Activated CD4-positive, CD25-positive, alpha-beta regulatory T cell (primary cell): ENCODE data around the gene ZMIZ1.
"Not testable (repeated sequence)": the region's sequence is repeated elsewhere in the genome, so short reads cannot be mapped to it uniquely, and the experiment has no call there.

Experiments
- DNase-seq, 4 experiments: peaks; one replicate each; lab custom pipeline; 2025; lab: John Stamatoyannopoulos, UW

The ZMIZ1 gene

DNA sequence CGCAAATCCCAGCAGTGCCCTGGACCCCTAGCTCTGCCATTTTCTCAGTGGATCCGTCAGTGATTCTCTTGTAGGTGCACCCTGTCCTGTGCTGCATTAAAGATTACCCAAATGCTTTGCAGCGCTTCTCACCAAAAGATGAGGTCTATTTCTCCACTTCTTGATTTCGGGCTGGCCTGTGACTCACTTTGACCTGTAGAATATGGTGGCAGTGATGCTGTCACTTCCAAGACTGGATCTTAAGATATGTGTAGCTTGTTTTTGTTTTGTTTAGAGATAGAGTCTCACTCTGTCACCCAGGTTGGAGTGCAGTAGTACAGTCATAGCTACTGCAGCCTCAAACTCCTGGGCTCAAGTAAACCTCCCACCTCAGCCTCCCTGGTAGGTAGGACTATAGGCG lies 37.0 kb upstream of the ZMIZ1 start:
- DNase-seq, result no peak

DNA sequence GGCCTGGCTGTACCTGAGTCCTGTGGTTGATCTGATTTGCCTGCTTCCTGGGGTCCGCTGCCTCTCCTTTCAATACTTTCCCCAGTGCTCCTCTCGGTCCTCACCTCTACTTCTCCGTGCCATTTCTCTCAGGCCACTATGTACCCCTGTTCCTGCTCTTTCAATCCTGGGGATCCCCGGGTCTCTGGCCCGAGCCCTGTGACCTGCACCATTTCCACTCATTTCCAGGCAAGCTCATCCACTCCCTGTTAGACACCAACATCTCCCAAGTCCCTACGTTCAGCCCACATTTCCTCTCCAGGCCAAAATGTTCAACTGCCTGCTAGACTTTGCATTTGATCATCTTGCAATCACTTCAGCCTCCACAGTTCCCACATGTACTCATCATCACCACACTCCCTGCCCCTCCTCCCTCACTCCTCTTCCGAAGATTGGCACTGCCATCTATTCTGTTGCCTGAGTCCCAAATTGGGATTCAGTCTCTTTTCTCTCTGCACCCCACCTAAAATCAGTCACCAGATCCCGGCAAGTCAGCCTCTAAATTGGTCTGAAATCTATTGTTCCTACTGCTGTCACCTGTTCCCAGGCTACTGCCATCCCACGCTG lies 34.4 kb upstream of the ZMIZ1 start:
- DNase-seq, result no peak

DNA sequence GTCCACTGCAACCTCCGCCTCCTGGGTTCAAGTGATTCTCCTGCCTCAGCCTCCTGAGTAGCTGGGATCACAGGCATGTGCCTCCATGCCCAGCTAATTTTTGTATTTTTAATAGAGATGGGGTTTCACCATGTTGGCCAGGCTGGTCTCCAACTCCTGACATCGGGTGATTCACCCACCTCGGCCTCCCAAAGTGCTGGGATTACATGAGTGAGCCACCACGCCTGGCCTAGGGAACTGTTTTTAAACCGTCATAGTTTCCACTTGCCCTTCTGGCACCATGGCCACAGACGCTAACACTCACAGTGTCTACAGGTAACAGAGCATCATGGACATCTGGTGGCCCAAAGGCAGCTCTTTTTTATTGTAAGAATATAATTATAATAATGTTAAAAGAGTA lies 32.4 kb upstream of the ZMIZ1 start:
- not testable (repeated sequence) for DNase-seq

DNA sequence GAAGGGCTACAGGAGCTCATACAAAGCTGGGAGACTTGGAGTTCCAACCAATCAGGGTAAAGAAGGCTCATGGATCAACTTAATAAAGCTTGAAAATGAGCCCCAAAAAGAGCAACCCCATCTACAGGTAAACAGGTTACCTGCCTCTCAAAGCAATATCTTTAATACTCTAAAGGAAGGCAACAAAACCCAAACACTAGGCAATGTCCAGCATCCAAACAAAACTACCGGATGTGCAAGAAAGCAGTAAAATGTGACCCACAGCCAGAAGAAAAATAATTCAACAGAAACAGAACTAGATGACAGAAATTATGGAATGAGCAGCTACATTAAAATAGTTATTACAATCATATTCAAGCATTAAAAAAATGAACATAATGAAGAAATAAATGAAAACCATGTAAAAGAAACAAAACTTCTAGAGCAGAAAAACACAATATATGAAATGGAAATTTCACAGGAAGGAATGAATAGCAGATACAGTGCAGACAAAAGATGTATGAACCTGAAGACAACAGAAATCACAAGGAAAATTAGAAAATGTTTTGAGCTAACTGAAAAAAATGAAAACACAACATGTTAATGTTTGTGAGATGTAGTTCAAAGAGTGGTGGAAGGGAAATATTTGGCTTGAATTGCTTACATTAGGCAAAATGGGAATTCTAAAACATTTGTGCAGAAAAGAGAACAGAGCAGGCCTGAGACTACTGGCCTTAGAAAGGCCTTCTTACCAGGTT lies 30.5 kb upstream of the ZMIZ1 start:
- DNase-seq, result no peak

DNA sequence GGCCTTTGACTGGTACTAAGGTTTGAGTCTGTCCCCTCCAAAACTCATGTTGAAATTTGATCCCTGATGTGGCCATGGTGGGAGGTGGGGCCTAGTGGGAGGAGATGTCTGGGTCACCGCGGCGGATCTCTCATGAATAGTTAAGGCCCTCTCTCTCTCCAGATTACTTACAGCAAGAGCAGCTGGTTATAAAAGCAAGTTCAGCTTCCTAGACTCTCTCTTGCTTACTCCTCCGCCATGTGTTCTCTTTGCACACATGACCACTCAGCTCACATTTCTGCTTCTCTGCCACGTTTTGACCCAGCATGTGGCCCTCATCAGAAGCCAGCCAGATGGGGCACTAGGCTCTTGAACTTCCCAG lies 29.9 kb upstream of the ZMIZ1 start:
- DNase-seq, result no peak

DNA sequence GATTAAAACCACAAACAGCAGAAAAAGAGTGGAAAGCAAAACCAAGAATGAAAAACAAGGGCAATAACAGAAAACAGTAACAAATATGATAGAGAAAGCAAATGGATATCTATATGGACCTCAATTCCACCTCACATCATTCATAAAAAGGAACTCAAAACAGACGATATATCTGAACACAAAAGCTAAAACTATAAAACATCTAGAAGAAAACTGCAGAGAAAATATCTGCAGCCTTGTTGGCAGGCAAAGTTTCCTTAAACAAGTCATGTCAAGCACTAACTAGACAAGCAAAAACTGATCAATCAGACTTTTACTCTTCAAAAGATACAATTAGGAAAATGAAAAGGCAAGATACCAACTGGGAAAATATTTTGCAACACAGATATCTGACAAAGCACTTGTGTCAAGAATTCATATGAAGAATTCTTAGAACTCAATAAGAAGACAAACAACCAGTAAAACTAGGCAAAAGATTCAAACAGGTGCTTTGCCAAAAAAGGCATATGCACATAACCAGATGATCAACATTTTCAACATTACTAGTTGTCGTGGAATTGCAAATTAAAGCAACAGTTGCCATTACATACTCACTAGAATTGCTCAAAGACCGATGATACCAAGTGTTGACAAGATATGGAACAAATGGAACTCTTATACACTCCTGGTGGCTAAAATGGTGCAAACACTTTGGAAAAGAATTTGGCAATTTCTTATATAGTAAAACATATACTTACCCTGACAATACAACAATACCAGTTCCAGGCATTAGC lies 25.9 kb upstream of the ZMIZ1 start:
- DNase-seq, result no peak

DNA sequence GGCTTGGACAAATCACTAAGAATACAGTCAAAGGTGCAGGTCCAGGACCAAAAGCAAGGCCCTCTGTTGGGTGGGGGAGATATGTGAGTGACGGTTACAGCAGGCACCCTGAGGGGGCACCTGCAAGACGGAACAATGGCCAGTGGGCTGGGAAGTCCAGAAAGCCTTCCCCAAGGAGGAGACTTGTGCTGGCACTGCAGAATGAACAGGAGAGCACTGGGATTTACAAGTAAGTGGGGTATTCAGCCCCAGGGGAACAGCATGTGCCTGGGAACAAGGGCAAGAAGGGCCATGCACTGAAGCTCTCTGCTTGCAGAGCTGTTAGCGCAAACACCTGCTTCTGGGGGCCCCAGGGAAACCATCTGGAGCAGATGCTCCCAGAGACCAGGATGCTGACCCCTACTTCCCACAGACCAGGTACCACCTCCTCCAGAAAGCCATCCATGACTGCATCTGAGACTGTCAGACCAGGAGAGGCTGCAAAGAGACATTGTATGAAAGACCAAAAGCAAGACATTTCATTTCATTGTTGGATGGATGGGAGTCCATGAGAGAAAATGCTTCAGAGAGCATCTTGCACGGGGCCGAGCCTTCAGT lies 24.6 kb upstream of the ZMIZ1 start:
- DNase-seq, result no peak

DNA sequence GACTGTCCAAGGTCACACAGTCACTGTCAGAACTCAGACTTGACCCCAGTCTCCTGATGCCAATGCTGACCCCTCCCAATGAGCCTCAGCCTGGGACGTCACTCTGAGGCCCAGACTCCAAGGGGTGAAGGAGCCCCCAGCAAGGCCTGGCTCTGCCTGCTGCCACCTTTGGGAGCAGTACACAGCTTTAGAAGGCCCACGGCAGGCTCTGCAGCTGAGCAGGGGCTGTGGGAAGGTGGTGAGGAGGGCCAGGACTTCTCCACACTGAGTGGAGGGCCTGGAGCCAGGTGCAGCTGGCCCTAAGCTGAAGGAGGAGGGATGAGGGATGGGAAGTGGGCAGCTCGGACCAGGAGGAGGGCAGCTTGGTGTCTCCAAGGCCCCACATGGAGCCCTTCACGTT lies 23.9 kb upstream of the ZMIZ1 start:
- no peak for DNase-seq

DNA sequence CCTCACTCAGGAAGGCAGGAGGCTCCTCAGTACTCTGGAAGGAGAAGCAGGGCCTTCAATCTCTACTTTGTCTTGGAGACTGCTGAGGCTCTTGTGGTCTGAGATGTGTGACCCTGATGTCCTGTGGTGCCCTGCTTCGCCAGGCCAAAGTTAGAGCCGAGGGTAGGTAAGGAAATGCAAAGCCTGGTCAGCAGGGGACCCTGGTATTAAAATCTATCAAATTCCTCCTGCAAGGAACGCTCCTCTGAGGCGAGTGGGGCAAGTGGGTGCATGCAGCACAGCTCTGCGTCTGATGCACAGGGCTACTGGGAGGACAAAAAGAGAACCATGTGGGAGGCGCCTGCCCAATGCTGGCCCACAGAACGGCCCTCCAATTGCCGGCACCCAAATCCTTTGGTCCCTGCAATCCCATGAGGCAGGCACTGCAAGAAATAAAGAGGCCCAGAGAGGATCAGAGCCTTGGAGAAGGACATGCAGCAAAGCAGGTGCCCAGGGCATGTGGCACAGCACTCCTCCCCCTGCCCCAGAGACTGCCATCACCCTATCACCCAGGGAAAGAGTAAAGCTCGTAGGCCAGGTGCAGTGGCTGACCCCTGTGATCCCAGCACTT lies 23.1 kb upstream of the ZMIZ1 start:
- no peak for DNase-seq

DNA sequence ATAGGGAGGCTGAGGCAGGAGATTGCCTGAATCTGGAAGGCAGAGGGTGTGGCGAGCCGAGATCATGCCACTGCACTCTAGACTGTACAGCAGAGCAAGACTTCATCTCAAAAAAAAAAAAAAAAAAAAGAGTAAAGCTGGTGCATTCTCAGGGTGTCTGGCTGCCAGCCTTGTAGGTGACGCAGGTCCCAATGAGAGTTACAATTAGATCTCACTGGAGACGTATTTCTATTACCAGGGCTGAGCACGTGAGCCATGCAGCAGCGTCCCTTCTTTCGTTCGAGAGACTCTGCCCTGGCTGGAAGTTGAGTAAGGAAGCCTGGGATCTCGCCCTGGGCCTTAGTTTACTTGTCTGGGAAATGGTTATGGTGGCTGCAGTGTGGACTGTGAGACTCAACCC lies 22.4 kb upstream of the ZMIZ1 start:
- DNase-seq, result no peak

DNA sequence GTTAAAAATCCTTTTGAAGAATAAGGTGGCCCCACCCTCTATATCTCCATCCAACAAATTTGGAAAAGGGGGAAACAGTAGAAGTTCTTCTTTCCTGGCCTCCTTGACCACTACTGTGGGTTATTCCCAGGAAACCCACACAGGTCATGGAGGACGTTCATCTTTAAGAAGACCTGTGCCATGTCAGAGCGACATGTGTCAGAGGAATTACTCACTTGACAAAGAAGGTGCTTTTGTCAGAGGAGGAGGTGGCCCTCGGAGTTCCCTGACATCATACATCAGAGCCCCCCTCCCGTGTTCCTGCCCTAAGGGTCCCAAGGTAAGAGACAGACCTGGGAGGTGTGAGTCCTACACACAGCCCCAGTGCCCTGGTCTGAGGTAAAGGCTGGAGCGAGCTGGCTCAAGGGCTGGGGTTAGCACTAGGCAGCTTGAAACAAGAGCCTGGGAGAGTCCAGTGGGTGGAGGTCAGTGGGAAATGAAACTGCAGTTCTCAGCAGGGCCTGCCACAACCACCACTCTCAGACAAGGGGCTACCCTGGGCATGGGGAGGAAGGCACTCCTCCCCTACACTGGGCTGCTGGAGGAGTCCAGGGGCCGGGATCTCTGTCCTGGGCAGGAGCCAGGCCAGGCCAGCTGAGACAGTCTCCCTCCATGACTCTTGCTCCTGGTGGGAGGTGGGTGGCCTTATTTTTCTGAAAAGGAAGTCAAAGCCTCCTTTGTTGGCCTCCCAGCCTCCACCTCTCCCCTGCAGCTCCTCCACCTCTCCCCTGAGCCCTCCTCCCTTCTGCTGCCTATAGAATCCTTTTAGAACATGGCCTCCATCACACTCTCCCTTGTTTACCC lies 21.8 kb upstream of the ZMIZ1 start:
- no peak for DNase-seq

DNA sequence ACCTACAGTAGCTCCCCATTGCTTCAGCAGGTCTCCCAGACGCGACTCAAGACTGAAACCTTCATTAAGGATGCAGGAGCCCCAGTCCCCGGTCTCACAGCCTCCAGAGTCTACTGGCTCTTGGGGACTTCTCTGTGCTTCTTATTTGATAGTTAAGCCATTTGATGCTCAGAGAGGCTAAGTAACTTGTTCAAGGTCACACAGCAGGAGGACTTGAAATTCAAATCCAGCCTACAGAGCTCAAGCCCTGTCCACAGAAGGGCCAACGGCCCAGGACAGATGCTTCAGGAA lies 21.2 kb upstream of the ZMIZ1 start:
- no peak for DNase-seq

DNA sequence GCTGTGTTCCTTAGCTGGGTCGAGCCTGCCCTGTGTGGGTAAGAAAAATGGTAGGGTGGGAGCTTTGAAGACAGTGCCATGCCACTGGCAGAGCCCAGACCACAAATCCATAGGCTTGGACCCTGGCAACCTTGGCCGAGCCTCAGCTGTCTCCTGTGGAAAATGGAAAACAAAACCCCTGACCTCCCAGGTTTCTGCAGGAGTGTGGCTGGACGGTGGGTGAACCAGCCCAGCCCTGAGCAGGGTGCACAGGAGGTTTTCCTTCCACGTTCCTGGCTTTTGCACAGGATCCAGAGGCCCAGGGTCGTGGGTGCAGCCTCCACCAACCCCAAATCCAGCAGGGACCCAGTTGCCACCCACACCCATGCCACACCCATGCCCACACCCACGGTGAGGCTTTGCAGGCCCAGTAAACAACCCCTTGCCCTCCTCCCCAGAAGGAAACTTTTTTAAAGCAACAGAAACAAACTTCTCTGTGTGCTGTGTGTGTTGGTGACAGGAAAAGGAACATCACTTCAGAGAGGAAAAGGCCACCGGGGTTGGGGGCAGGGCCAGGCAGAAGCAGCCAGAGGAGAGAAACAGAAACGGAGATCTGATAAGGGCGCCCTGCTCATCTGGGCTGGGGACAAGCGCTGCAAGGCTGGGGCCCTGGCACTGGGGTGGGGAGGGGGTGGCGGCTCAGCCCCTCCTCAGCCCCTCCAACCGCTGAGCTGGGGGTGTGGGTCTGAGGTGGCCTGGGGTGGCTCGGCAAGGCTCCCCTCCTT lies 20.7 kb upstream of the ZMIZ1 start:
- peak in 2 of 4 experiments; percentile 31 to 46 for DNase-seq

DNA sequence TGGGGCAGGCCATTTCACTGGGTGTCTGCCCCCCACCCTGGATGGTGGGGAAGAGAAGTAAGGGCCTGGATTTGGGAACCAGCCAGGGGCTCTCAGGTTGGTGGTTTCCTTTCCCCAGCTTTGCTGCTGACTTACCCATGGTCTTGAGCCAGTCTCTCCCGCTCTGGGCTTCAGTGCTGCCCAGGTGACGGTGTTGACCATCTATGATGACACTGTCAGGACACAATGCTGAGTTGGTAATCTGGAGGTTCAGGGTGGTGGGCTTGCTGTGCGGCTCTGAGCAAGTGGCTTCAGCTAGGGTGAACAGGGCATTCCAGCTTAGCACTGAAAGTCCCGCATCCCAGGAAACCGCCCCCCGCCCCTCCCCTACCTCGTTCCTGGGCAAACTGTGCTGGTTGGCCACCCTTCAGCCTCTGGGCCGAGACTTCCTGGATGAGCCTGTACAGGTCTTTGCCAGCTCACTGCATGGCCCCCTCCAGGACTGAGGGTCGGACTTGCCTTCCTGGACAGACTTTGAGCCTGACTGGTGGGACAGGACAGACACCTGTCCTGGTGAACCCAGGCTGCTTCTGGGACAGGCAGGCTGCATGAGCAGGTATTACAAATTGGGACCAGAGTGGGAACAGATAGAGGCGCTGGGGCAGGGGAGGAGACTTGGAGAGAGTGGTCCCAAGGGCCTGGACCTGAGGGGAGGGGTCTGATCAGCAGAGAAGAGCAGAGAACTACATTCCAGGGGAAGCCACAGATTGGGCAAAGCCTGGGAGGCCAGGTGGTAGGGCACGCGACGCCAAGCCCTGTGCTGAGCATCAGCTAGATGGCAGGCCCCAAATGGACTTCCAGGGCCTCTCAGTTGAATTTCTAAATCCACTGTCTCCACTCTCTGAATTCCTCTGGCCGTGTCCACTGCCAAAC lies 19.9 kb upstream of the ZMIZ1 start:
- DNase-seq, result no peak

DNA sequence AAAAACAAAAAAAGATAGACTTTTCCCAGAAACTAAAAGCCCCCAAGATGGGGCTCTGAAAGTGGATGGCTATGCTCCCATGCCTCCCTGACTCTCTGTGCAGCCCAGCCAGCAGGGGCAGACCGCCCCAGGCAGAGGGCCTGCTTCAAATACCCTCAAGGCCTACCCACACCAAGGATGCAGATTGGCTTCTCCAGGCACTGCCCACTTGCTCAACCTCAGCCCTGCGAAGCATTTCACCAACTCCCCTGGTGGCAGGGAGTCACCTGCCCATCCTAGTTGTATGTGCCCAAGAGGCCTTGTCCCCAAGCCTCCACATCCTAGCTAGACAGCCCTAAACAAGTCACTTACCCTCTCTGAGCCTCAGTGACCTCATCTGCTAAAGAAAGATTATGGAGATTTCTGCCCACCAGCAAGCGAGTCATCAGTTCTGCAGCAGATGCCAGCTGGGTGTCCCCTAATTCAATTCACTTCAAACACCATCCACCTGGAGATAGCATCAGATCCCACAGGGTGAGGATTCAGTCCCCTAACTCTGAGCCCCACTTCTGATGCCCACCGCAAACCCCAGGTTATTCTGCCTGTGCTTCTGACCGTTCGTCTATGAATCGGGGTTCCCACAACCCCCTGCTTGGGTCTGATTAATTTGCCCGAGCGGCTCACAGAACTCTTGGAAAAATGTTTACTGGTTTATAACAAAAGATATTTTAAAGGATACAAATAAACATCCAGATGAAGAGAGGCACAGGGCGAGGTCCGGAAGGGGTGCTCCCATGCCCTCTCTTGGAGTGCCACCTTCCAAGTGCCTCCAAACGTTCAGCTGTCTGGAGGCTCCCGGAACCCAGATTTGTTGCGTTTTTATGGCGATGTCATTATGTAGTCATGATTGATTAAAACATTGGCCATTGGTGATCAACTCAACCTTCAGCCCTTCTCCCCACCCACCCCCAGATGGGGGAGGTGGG lies 18.6 kb upstream of the ZMIZ1 start:
- DNase-seq, result no peak

DNA sequence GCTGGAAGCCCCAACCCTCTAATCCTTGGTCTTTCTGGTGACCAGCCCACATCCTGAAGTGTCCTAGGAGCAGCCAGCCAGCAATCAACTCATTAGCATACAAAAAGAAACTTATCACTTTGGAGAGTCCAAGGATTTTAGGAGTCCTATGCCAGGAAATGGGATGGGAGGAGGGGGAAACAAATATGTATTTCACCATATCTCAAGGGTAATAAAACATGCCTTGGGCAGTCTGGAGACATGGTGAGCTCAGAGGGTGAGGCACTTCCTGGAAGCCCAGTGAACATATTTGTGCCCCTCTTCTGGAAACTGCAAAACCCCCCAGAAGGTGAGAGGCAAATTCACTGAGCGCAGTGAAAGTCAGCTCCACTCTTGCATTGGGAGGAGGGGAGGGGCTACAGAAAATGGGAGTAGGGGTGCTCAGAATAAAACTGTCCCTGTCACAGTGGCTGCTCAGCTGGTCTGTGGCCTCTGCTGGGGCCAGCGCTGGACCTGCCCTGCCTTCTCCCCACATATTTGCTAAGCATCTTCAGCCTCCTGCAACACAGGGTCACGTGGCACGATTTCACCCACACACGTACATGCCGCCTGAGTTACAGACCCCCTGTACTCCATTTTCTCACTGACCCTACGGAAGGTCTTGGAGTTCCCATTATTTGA lies 17.7 kb upstream of the ZMIZ1 start:
- DNase-seq, result no peak

DNA sequence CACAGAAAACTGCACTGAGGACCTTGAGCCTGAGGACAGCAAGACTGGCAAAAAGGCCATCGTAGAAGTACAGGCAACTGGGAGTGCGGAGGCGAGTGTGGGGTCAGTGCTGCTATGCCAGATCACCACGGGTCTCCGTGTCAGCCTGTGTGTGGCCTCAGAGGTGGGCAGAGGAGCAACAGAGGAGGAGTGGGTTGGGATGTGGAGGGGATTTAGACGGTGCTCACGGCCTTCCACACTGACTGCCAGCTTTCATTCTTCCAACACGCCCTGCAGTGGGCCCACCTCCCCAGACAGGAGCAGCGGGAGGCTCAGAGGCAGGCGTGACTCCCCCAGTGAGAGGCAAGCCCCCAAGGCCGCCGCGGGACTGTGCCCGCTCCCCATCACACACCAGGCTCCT lies 17.0 kb upstream of the ZMIZ1 start:
- DNase-seq, result no peak
